AG04450 (cell line): ENCODE measurements around the gene RC3H1. TPM values are rescaled to one million over a fixed set of nuclear protein-coding genes. Genes with fewer than 3 reads are reported as not detected.
"Not testable (repeated sequence)": the region's sequence is repeated elsewhere in the genome, so short reads cannot be mapped to it uniquely, and the experiment has no call there.

Experiments
- CTCF ChIA-PET: fragments of 300-600, 350-600 bp; formaldehyde crosslinking; extraction: SDS; loops from one replicate; lab custom pipeline; 2022; ENCODE audit warnings: antibody characterized with exemption, inconsistent platforms; lab: Charles Lee
- POLR2A ChIA-PET: fragments of 350-600 bp; formaldehyde crosslinking; extraction: SDS; loops from one replicate; lab custom pipeline; 2021; ENCODE audit warnings: antibody characterized with exemption, inconsistent platforms; lab: Yijun Ruan, JAX
- DNase-seq: peaks from one replicate; pipeline ENCODE4 v3.0.0-alpha.2; 2011; ENCODE audit warnings: low read depth, low spot score
- H3K27ac ChIP-seq: one replicate; pipeline ENCODE4 v1.5.1; 2012; ENCODE audit warnings: low read depth, low read length, control low read depth
- H3K27me3 ChIP-seq: one replicate; pipeline ENCODE4 v1.6.0; 2012; ENCODE audit warnings: low read length; ENCODE audit not compliant: control insufficient read depth, insufficient read depth
- H3K4me3 ChIP-seq: 2 replicates; pipeline ENCODE4 v1.5.1; 2011; ENCODE audit warnings: mild to moderate bottlenecking, low read depth, low read length, control low read depth
- H3K9me3 ChIP-seq: 2 replicates; pipeline ENCODE4 v1.5.1; 2012; ENCODE audit warnings: low read length; ENCODE audit not compliant: control insufficient read depth, insufficient read depth
- CTCF ChIP-seq: IDR thresholded peaks from 2 replicates; pipeline ENCODE4 v1.5.1; 2011; ENCODE audit warnings: low read depth, low read length, control low read depth, inconsistent platforms
- polyA plus RNA-seq: library from polyadenylated mRNA; depleted of rRNA; stranded (reverse); fragments of >200 nt; gene quantifications from 2 replicates; pipeline ENCODE4 v1.2.3, GENCODE V29; 2011

Gene RC3H1
- polyA plus RNA-seq, 1 experiment, result 13.9 TPM

GRCh38 chr1:174049514-174049913 is 27.4 kb upstream of the RC3H1 start:
- H3K9me3 ChIP-seq, result no peaks in the 10 kb centered on the region
- no peak overlapping the region for H3K27ac ChIP-seq
- no peak for TF ChIP-seq CTCF
- ChIA-PET POLR2A (no interaction called here), CTCF (no interaction called here)
- no peak overlapping the region for H3K4me3 ChIP-seq
- no peak for DNase-seq
- H3K27me3 ChIP-seq, result no peaks in the 10 kb centered on the region

- POLR2A ChIA-PET, result no interaction called here
- Histone ChIP-seq H3K4me3 (no peak overlapping the region), H3K27ac (no peak overlapping the region), H3K9me3 (no peaks in the 10 kb centered on the region), H3K27me3 (no peaks in the 10 kb centered on the region)
- no peak for DNase-seq
- no peak for TF ChIP-seq CTCF
- CTCF ChIA-PET, result no interaction called here
Observed at GRCh38 chr1:174044418-174045222, 22.5 kb upstream of the RC3H1 start.

- H3K4me3 ChIP-seq, H3K9me3 ChIP-seq, CTCF ChIA-PET, POLR2A ChIA-PET, DNase-seq, H3K27ac ChIP-seq, H3K27me3 ChIP-seq: not testable (repeated sequence)
Observed at GRCh38 chr1:174042509-174042908, 20.4 kb upstream of the RC3H1 start.

- no peak for DNase-seq
- Histone ChIP-seq H3K27me3 (no peaks in the 10 kb centered on the region), H3K27ac (no peak overlapping the region), H3K4me3 (no peak overlapping the region), H3K9me3 (no peaks in the 10 kb centered on the region)
- no peak for TF ChIP-seq CTCF
- ChIA-PET CTCF (no interaction called here), POLR2A (interaction anchor here (0.5 kb wide), 1 partner anchor 173 kb away, joined by 3 read pairs; the partner anchor contains the start of gene ZBTB37)
Observed at GRCh38 chr1:174041369-174041768, 19.2 kb upstream of the RC3H1 start.

GRCh38 chr1:174040387-174040786 is 18.2 kb upstream of the RC3H1 start:
- peak; percentile 72 for DNase-seq
- Histone ChIP-seq H3K9me3 (no peaks in the 10 kb centered on the region), H3K27me3 (no peaks in the 10 kb centered on the region), H3K27ac (no peak overlapping the region), H3K4me3 (no peak overlapping the region)
- POLR2A ChIA-PET, result interaction anchor here (0.7 kb wide), 1 partner anchor 18 kb away, joined by 3 read pairs; the partner anchor contains the start of gene RC3H1
- CTCF ChIA-PET, result no interaction called here
- no peak for TF ChIP-seq CTCF
